NCI-H1694 (cell line): ENCODE data around the gene C4orf17.
A peak's percentile ranks its signal among the peaks of the same experiment; 100 is the strongest.
"Not testable (repeated sequence)": the region's sequence is repeated elsewhere in the genome, so short reads cannot be mapped to it uniquely, and the experiment has no call there.

Source experiments
- DNase-seq: peaks from one replicate; lab custom pipeline; 2025; lab: John Stamatoyannopoulos, UW

Gene C4orf17

GRCh38 chr4:99510721-99511120 is at the start of gene C4orf17:
C4orf17 (plus strand) TSS chr4:99511021; CDS start chr4:99513082, 2,061 bp downstream.
- no peak for DNase-seq

- DNase-seq: no peak
These were observed 49.0 kb upstream of the C4orf17 start for GRCh38 chr4:99461623-99462401.

- peak; percentile 43 for DNase-seq
These were observed 47.9 kb upstream of the C4orf17 start for GRCh38 chr4:99462875-99463464.

- no peak for DNase-seq
These were observed 47.3 kb upstream of the C4orf17 start for GRCh38 chr4:99463566-99463965.

- DNase-seq: no peak
These were observed 42.9 kb upstream of the C4orf17 start for GRCh38 chr4:99467887-99468286.

- DNase-seq: no peak
These were observed 41.9 kb upstream of the C4orf17 start for GRCh38 chr4:99468889-99469288.

GRCh38 chr4:99471349-99471748 is 39.5 kb upstream of the C4orf17 start:
- DNase-seq: no peak

- no peak for DNase-seq
These were observed 38.9 kb upstream of the C4orf17 start for GRCh38 chr4:99471896-99472295.

GRCh38 chr4:99473131-99473530 is 37.7 kb upstream of the C4orf17 start:
- no peak for DNase-seq

GRCh38 chr4:99483636-99484035 is 27.2 kb upstream of the C4orf17 start:
- DNase-seq: no peak

- DNase-seq: no peak
These were observed 25.6 kb upstream of the C4orf17 start for GRCh38 chr4:99485212-99485611.

- not testable (repeated sequence) for DNase-seq
These were observed 24.2 kb upstream of the C4orf17 start for GRCh38 chr4:99486648-99487047.

- DNase-seq: no peak
These were observed 20.5 kb upstream of the C4orf17 start for GRCh38 chr4:99490286-99490685.

GRCh38 chr4:99504804-99505502 is 5.9 kb upstream of the C4orf17 start:
- no peak for DNase-seq

- DNase-seq: no peak
These were observed 4.0 kb upstream of the C4orf17 start for GRCh38 chr4:99506781-99507180.

GRCh38 chr4:99507349-99507748 is 3.5 kb upstream of the C4orf17 start:
- DNase-seq: no peak

- no peak for DNase-seq
These were observed 3.1 kb upstream of the C4orf17 start for GRCh38 chr4:99507762-99508161.

GRCh38 chr4:99518601-99519295 is 7.9 kb downstream of the C4orf17 start:
- no peak for DNase-seq

- no peak for DNase-seq
These were observed 18.4 kb downstream of the C4orf17 start for GRCh38 chr4:99529228-99529627.

- DNase-seq: no peak
These were observed 19.1 kb downstream of the C4orf17 start for GRCh38 chr4:99529956-99530355.

- not testable (repeated sequence) for DNase-seq
These were observed 23.9 kb downstream of the C4orf17 start for GRCh38 chr4:99534699-99535098.

GRCh38 chr4:99536271-99536670 is 25.4 kb downstream of the C4orf17 start:
- DNase-seq: no peak
